NCI-H748 (cell line): ENCODE measurements around the gene MYH14.
"Not testable (repeated sequence)": the region's sequence is repeated elsewhere in the genome, so short reads cannot be mapped to it uniquely, and the experiment has no call there.

Experiments
- DNase-seq: peaks from one replicate; lab custom pipeline; 2025; ENCODE audit not compliant: unreplicated experiment; lab: John Stamatoyannopoulos, UW

Gene MYH14

DNA sequence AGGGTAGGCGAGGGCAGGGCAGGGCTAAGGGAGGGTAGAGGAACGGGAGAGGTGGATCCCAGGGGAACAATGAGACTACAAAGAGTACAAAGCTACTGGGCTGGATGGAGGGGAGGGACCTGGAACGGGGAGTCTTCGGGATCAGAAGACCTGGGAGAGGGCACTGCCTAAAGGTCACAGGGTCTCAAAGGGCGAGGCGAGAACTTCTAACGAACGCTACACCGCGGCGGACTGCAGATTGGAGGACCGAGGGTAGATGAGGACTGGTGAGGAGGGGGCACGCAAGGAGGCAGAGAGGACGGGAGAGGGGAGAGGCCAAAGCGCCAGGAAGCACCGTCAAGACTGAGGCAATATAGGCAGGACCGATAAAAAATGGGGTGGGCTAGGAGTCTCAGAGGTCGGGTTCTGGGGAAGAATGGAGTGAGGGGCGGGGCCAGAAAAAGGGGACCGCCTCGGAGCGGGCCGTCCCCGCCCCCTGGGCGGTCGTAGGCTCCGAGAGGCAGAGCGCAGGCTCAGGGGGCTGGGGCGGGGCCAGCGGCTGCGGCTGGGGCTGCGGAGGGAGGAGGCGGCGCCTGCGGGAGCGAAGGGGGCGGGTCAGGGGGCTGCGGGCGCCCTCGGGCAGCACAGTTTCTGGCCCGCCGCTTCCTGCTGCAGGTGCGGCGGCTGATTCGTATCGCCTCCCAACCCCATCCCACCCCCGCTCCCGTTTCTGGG, 127.1 kb downstream of the MYH14 start:
- peak; percentile 94 for DNase-seq

DNA sequence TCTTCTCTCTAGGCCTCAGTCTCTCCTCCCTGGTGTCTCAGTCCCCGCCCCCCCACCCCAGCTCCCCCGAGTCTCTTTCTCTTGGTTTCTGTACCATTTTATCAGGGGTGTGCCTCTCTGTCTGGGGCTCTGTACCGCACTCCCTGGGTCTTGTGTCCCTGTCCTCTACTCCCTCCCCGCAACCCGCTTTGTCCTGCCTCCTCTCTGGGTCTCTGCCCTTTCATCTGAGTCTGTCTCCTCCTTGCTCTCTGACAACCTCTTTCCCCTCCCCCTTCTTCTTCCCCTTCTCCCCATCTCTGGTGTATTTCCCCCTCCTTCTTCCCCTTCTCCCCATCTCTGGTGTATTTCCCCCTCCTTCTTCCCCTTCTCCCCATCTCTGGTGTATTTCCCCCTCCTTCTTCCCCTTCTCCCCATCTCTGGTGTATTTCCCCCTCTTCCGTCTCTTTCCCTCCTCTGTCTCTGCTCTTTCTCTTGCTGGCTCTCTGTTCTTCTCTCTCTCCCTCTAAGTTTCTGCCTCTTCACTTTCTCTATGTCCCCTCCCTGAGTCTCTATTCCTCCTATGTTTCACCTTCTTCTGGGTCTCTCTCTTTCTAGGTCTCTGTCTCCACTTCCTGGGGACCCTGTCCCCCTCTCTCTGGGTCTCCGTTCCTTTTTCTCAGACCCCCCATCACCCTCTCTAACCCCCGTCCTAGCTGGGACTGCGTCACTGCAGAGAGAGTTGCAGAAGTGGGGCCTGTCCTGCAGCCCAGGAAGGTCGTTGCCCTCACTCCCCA, 128.0 kb downstream of the MYH14 start:
- DNase-seq, result peak; percentile 38

DNA sequence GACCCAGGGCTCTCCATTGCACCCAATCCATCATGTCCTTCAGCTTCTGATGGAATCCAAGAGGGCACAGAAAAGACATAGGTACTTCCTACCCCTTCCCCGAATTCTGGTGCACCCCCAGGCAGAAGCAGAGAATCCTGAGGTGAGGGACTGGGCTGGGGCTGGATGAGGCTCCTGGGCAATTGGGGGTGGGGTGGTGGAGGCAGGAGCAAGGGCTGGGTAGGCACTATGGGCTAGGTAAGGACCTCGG, 128.5 kb downstream of the MYH14 start:
- DNase-seq, result no peak

GRCh38 chr19:50332244-50333038, 129.0 kb downstream of the MYH14 start:
- no peak for DNase-seq

DNA sequence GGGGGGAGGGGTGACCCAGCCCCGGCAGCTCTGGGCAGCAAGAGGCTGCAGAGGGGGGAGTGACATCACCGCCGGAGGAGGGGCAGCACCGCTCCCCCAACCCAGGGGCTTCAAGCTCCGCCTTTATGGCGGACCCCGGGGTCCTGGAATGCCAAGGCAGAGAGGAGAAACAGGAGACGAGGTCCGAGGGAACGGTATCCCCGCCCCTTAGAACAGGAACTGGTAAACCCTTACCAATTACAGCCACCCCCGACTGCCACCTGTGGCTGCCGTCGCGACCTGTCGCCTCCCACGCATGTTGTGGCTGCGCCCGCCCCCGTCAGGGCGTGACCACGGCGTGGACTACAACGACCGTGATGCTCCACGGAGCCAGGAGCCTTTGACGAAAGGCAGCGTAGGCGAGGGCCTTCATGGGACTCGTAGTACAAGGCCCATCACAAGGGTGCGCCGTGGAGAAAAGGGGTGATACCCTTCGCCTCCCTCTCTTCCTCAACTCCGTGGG, 129.9 kb downstream of the MYH14 start:
- peak; percentile 98 for DNase-seq

DNA sequence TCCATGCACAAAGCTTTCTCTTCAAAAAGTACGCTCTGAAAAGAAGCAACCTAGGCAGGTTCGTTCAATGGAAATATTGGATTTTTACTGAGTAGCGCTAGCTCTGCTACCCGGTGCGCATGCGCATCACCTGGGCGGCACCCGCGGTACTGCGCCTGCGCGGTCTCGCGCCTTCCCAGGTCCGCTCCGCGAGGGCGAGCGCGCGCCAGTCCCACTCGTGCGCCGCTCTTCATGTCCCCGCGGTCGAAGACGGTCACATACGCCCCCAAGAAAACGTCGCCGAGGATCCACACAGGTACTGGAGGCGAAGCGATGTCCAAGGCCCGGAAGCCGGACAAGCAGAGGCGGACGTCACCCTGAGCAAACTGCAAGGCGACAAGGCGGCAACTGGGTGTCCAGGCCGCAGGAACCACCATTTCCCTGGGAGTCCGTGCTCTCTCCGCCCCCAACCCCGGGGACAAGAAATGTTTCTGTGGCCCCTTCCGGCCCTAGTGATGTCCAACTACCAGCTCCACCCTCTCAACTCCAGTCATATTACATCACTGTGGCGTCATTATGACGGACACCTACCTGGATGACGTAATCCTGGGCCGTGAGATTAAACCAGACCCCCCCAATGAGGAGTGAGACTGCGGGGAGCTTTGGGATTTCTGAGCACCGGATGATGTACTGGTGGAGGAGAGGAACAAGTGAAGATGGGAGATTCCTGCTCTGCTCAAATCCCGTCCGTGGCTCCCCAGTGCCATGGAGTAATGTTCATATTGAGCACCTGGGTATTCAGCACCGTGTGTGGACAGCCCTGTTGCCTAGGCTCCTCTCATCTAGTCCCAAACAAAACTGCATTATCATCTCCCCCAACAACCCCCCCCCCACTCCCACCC, 130.6 kb downstream of the MYH14 start:
- DNase-seq, result peak; percentile 91

- DNase-seq, result no peak
Observed at GRCh38 chr19:50334741-50335421, 131.5 kb downstream of the MYH14 start.

DNA sequence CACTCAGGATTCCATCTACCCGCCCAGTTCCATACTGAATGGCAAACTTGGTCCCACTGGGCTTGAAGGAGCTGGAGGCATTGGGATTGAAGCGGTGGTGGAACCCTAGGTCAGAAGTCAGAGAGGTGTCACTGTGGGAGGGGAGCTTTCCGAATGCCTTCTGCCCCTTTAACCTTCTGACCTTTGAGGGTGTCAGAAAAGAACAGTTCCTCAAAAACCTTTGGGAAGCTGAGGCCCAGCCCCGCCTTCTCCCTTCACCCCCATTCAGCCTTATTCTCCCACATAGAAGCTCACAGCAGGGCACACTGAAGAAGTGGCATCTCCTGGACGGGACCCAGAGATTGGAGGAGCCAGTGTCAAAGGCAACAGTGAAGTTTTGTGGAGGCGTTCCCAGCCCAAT, 133.6 kb downstream of the MYH14 start:
- DNase-seq, result not testable (repeated sequence)

DNA sequence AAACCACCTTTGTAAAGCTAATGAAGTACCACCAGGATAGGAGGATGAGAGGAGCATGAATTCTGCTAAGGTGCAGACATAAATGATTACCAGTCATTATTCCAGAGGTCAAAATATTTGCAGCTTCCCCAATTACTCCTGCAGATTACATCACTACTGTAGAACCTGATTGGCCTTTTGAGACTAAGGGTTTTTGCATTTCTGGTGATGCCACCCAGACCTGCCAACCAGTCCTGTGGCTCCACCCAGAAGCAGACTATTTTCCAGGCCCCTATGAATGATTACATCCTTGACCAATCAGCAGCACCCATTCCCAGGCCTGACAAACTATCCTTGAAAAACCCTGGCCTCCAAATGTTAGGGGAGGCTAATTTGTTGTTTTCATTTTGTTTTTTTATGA, 136.9 kb downstream of the MYH14 start:
- no peak for DNase-seq

GRCh38 chr19:50341091-50341564, 137.7 kb downstream of the MYH14 start:
- DNase-seq, result no peak

- DNase-seq, result no peak
Observed at GRCh38 chr19:50344661-50345318, 141.4 kb downstream of the MYH14 start.

GRCh38 chr19:50347089-50347581, 143.7 kb downstream of the MYH14 start:
- not testable (repeated sequence) for DNase-seq

DNA sequence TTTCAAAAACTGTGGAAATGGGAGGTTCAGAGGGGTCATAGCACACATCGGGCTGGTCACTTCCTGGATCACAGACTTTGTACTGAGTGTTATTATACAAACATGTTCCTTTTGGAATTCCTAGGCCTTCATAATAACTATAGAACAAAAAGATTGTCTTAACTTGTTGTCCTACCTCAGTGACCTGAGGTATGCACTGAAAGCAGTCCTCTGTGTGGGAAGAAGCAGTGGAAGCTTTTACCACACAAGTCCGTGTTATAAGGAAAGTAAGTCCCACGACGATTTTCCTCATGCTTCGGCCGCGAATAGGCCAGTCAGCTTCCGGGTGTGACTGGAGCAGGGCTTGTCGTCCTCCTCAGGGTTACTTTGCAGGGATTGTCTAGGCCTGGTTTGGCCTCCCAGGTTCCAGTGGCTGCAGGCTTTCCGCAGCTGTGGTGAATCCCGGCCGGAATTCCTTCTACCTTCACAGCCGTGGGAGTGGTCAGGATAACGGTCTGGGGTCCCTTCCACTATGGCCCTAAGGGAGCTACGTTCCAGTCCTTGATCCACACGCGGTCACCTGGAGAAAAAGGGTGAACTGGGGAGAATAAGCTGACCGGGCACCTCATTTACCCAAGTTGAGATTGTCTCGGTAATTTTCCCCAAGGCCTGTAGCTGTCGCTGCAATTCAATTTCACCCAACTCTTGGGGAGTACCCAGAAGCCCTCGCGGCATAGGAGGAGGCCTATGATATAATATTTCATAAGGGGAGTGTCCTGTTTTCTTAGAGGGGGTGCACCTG, 146.0 kb downstream of the MYH14 start:
- DNase-seq, result no peak

DNA sequence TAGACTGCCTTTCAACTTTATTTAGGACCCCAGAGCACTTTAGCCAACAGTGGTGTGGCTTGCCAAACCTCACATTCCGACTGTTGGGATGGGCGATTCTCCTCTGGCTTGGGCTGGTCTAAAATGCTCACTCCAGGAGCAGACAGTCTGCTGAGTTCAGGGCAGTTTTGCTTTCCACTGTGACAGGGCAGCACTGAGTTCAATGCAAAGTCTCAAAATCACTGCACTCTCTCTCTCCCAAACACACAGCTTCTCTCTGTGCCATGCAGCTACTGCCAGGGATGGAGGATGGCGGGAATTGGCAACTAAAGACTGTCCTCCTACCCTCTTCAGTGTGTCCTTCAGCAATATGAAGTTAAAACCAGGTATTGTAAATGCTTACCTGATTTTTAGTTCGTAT, 148.8 kb downstream of the MYH14 start:
- no peak for DNase-seq

DNA sequence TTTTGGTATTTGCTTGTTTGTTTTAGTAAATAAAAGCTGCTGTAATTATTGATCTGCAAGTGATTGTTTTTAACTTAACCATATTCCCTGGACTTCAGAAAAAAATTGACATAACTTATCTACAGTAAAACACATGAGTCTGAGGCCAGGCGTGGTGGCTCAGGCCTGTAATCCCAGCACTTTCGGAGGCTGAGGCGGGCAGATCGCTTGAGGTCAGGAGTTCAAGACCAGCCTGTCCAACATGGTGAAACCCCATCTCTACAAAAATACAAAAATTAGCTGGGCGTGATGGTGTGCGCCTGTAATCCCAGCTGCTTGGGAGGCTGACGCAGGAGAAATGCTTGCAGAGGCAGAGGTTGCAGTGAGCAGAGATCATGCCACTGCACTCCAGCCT, 150.1 kb downstream of the MYH14 start:
- DNase-seq, result not testable (repeated sequence)

DNA sequence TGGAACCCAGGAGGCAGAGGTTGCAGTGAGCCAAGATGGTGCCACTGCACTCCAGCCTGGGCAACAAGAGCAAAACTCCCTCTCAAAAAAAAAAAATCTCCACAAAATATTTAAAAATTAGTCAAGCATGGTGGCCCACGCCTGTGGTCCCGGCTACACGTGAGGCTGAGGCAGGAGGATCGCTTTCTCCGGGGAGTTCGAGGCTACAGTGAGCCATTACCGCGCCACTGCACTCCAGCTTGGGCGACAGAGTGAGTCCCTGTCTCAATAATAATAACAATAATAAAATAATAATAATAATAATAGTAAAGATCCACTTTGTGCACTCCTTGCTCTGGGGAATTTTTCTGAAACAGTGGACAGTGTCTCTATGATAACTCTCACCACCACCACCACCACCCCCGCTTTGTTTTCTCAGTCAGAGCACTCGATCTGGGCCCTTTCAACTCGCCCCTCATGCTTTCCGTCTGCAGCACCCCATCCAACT, 153.3 kb downstream of the MYH14 start:
- DNase-seq, result no peak

GRCh38 chr19:50357178-50358100, 154.0 kb downstream of the MYH14 start:
- DNase-seq, result peak; percentile 92
